HAP-1 (cell line): ENCODE measurements around the gene AQP11.
A peak's percentile ranks its signal among the peaks of the same experiment; 100 is the strongest.
"Not testable (repeated sequence)": the region's sequence is repeated elsewhere in the genome, so short reads cannot be mapped to it uniquely, and the experiment has no call there.

Experiments used
- DNase-seq, 2 experiments: peaks; one replicate each; pipeline ENCODE4 v3.0.0-alpha.2; 2016 to 2020; ENCODE audit warnings: low spot score in 2 of 2
- H3K27me3 ChIP-seq: fragments of 250-450 bp; sonication (Bioruptor Pico); 2 replicates; pipeline ENCODE4 v1.5.1; 2020; ENCODE audit warnings: low read depth, mild to moderate bottlenecking, moderate library complexity
- H3K36me3 ChIP-seq: fragments of 250-450 bp; sonication (Bioruptor Pico); replicated peaks from 2 replicates; pipeline ENCODE4 v1.5.1; 2020; ENCODE audit warnings: mild to moderate bottlenecking
- H3K4me1 ChIP-seq: fragments of 250-450 bp; sonication (Bioruptor Pico); 2 replicates; pipeline ENCODE4 v1.5.1; 2020; ENCODE audit warnings: mild to moderate bottlenecking
- H3K4me3 ChIP-seq: fragments of 250-450 bp; sonication (Bioruptor Pico); 2 replicates; pipeline ENCODE4 v1.5.1; 2020; ENCODE audit warnings: mild to moderate bottlenecking, moderate library complexity
- H3K9me3 ChIP-seq: fragments of 250-450 bp; sonication (Bioruptor Pico); 2 replicates; pipeline ENCODE4 v1.5.1; 2020; ENCODE audit warnings: mild to moderate bottlenecking, moderate library complexity
- in situ Hi-C: fragments of 300-500 bp; cut with MboI; formaldehyde crosslinking; loops from 3 replicates; pipeline ENCODE4 v1.14.3; 2020; ENCODE audit warnings: low sequenced_read_pairs, inconsistent platforms, mixed read lengths

The AQP11 gene

GRCh38 chr11:77568916-77569675, 20.7 kb upstream of the AQP11 start:
- Histone ChIP-seq H3K27me3 (no peaks in the 10 kb centered on the region), H3K36me3 (no peaks in the 10 kb centered on the region), H3K9me3 (no peaks in the 10 kb centered on the region), H3K4me1 (peaks cover 3% of the 10 kb centered on the region; the same call in 1 of the 2 replicates), H3K4me3 (no peak overlapping the region)
- DNase-seq: no peak
- in situ Hi-C loops: no loop called here

GRCh38 chr11:77569676-77570070, 20.1 kb upstream of the AQP11 start:
- H3K9me3 ChIP-seq: no peaks in the 10 kb centered on the region
- no peak overlapping the region for H3K4me3 ChIP-seq
- H3K27me3 ChIP-seq: no peaks in the 10 kb centered on the region
- peaks cover 3% of the 10 kb centered on the region; the same call in 1 of the 2 replicates for H3K4me1 ChIP-seq
- in situ Hi-C loops: no loop called here
- no peak for DNase-seq
- no peaks in the 10 kb centered on the region for H3K36me3 ChIP-seq

- H3K4me3 ChIP-seq, H3K27me3 ChIP-seq, H3K4me1 ChIP-seq, DNase-seq, H3K36me3 ChIP-seq, H3K9me3 ChIP-seq, in situ Hi-C loops: not testable (repeated sequence)
These were observed 18.9 kb upstream of the AQP11 start for GRCh38 chr11:77570896-77571295.

- DNase-seq, in situ Hi-C loops, H3K4me1 ChIP-seq, H3K9me3 ChIP-seq, H3K4me3 ChIP-seq, H3K36me3 ChIP-seq, H3K27me3 ChIP-seq: not testable (repeated sequence)
These were observed 14.3 kb upstream of the AQP11 start for GRCh38 chr11:77575428-77575827.

- H3K4me3 ChIP-seq: no peak overlapping the region
- H3K4me1 ChIP-seq: no peaks in the 10 kb centered on the region
- H3K9me3 ChIP-seq: peaks cover 23% of the 10 kb centered on the region
- H3K27me3 ChIP-seq: no peaks in the 10 kb centered on the region
- in situ Hi-C loops: no loop called here
- peak in 1 of 2 experiments; percentile 54 for DNase-seq
- H3K36me3 ChIP-seq: no peaks in the 10 kb centered on the region
These were observed 8.9 kb upstream of the AQP11 start for GRCh38 chr11:77580712-77581337.

- in situ Hi-C loops: no loop called here
- peak overlapping the region; percentile 46 for H3K4me3 ChIP-seq
- peaks cover 15% of the 10 kb centered on the region for H3K4me1 ChIP-seq
- no peaks in the 10 kb centered on the region for H3K27me3 ChIP-seq
- no peak for DNase-seq
- no peaks in the 10 kb centered on the region for H3K9me3 ChIP-seq
- H3K36me3 ChIP-seq: peaks cover 4% of the 10 kb centered on the region; the same call in 1 of the 2 replicates
These were observed 602 bp upstream of the AQP11 start for GRCh38 chr11:77589181-77589520.

- Histone ChIP-seq H3K27me3 (no peaks in the 10 kb centered on the region), H3K4me3 (peak overlapping the region; percentile 46), H3K9me3 (no peaks in the 10 kb centered on the region), H3K4me1 (peaks cover 15% of the 10 kb centered on the region), H3K36me3 (peaks cover 4% of the 10 kb centered on the region; the same call in 1 of the 2 replicates)
- in situ Hi-C loops: no loop called here
- no peak for DNase-seq
These were observed 535 bp downstream of the AQP11 start for GRCh38 chr11:77590194-77590782.

GRCh38 chr11:77592727-77593126, 3.0 kb downstream of the AQP11 start:
- peaks cover 15% of the 10 kb centered on the region for H3K4me1 ChIP-seq
- DNase-seq: no peak
- H3K36me3 ChIP-seq: peaks cover 4% of the 10 kb centered on the region; the same call in 1 of the 2 replicates
- H3K4me3 ChIP-seq: no peak overlapping the region
- H3K9me3 ChIP-seq: no peaks in the 10 kb centered on the region
- in situ Hi-C loops: no loop called here
- no peaks in the 10 kb centered on the region for H3K27me3 ChIP-seq

GRCh38 chr11:77593883-77594282, 4.1 kb downstream of the AQP11 start:
- in situ Hi-C loops: no loop called here
- H3K36me3 ChIP-seq: peaks cover 4% of the 10 kb centered on the region; the same call in 1 of the 2 replicates

GRCh38 chr11:77596626-77597025, 6.9 kb downstream of the AQP11 start:
- Histone ChIP-seq H3K36me3 (no peaks in the 10 kb centered on the region; the same call in 1 of the 2 replicates), H3K4me1 (peaks cover under 1% of the 10 kb centered on the region; the same call in 1 of the 2 replicates), H3K27me3 (no peaks in the 10 kb centered on the region), H3K4me3 (no peak overlapping the region), H3K9me3 (no peaks in the 10 kb centered on the region)
- no peak for DNase-seq
- in situ Hi-C loops: no loop called here

More at GRCh38 chr11:77593883-77594282, 4.1 kb downstream of the AQP11 start:
- no peak for DNase-seq
- peaks cover 14% of the 10 kb centered on the region for H3K4me1 ChIP-seq
- H3K27me3 ChIP-seq: no peaks in the 10 kb centered on the region
- H3K4me3 ChIP-seq: no peak overlapping the region
- H3K9me3 ChIP-seq: no peaks in the 10 kb centered on the region

- in situ Hi-C loops: no loop called here
- Histone ChIP-seq H3K9me3 (no peaks in the 10 kb centered on the region), H3K4me3 (no peak overlapping the region), H3K27me3 (no peaks in the 10 kb centered on the region), H3K36me3 (no peaks in the 10 kb centered on the region; the same call in none of the 2 replicates), H3K4me1 (peaks cover 12% of the 10 kb centered on the region)
- no peak for DNase-seq
These were observed 8.4 kb downstream of the AQP11 start for GRCh38 chr11:77598195-77598594.

- no peaks in the 10 kb centered on the region for H3K27me3 ChIP-seq
- H3K9me3 ChIP-seq: no peaks in the 10 kb centered on the region
- H3K36me3 ChIP-seq: peaks cover 6% of the 10 kb centered on the region
- in situ Hi-C loops: no loop called here
- DNase-seq: peak; percentile 39 to 98
- H3K4me1 ChIP-seq: peaks cover 18% of the 10 kb centered on the region
- H3K4me3 ChIP-seq: no peak overlapping the region
These were observed 12.8 kb downstream of the AQP11 start for GRCh38 chr11:77602381-77603088.

- H3K27me3 ChIP-seq: no peaks in the 10 kb centered on the region
- H3K4me3 ChIP-seq: no peak overlapping the region
- H3K9me3 ChIP-seq: no peaks in the 10 kb centered on the region
- peaks cover 13% of the 10 kb centered on the region for H3K36me3 ChIP-seq
- DNase-seq: no peak
- in situ Hi-C loops: no loop called here
- peaks cover 18% of the 10 kb centered on the region for H3K4me1 ChIP-seq
These were observed 14.5 kb downstream of the AQP11 start for GRCh38 chr11:77604281-77604680.
